ENCODE measurements around the gene UVRAG. TPM values are rescaled to one million over a fixed set of nuclear protein-coding genes. Genes with fewer than 3 reads are reported as not detected.

The UVRAG gene
- total and polyA plus RNA-seq, 2 of the 13 experiments (the other 11 are each of a cell fraction or from before 2014, with no cell fraction given), result 9.7 to 17.3 TPM

DNA sequence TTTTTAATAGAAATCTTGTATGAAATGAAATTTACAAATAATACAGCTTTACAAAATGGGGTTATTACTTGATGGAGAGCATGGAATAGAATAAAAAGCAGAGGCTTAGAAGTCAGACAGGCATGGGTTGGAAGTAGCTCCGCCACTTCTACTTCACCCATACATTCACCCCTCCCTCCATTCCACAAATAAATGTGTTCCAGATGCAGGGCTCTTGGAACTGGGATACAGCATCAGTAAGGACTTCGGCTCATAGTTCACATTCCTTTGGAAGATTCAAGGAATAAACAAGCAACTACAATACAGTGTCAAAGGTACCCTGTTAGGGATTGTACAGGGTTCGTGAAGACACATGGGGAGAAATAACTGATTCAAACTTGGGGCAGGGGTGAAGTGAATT is 234.5 kb downstream of the UVRAG start:
- 98% methylated on average over 3 of the region's 3 CpGs for WGBS (ENCODE audit: low lambda C conversion rate)
- FAIRE-seq (no peak), DNase-seq (ENCODE audit: low spot score) (no peak), ATAC-seq (no peak)
- Histone ChIP-seq H2AFZ (ENCODE audit: low read length) (no peak overlapping the region), H3K4me2 (ENCODE audit: low read depth, low read length) (no peak overlapping the region), H3K4me1 (ENCODE audit: insufficient read depth, low read length) (peaks cover 10% of the 10 kb centered on the region), H3K9me3 (ENCODE audit: low read length) (peaks cover 6% of the 10 kb centered on the region), H3K27ac (ENCODE audit: extremely low read length, insufficient read depth, low read length) (no peak overlapping the region), H3K27me3 (ENCODE audit: control insufficient read depth in 1 of 2, insufficient read depth in 2 of 2, low read length in 2 of 2) (no peaks in the 10 kb centered on the region), H3K36me3 (replicated peaks in 1 of 2; ENCODE audit: control insufficient read depth in 1 of 2, insufficient read depth in 2 of 2, low read length in 2 of 2) (peaks cover 0 to 3% of the 10 kb centered on the region in 2 experiments; a peak in 1 of 5 replicates), H4K20me1 (ENCODE audit: insufficient read depth, low read length) (no peaks in the 10 kb centered on the region), H3K79me2 (ENCODE audit: insufficient read depth, low read length) (no peaks in the 10 kb centered on the region), H3K4me3 (replicated peaks in 1 of 3; ENCODE audit: insufficient read depth in 1 of 3, low read depth in 2 of 3, low read length in 3 of 3) (no peak overlapping the region), H3K9ac (ENCODE audit: insufficient read depth, low read depth, low read length) (no peak overlapping the region)
- intact Hi-C loops (cut with micrococcal nuclease; ENCODE audit: unreplicated experiment) (no loop called here), in situ Hi-C loops (cut with HindIII; ENCODE audit: extremely low pct_ligation_motif_present, low pct_unique_long_range_greater_than_20kb) (no loop called here)
- POLR2A ChIA-PET, result no interaction called here
- BruUV-seq (replicated peaks), result no TSS peak
- CTCF ChIA-PET (ENCODE audit: low intra/inter-chr PET ratio, low total read pairs), result no interaction called here
- TF ChIP-seq SMARCC2 (IDR thresholded peaks at IDR 0.05) (no peak), FOXP4 (CRISPR knock-in tag; IDR thresholded peaks at IDR 0.05) (no peak), TOE1 (CRISPR knock-in tag; IDR thresholded peaks at IDR 0.05) (no peak), RELA (CRISPR knock-in tag; IDR thresholded peaks at IDR 0.05) (no peak), ZNF891 (CRISPR knock-in tag; IDR thresholded peaks at IDR 0.05) (no peak), ZBTB40 (IDR thresholded peaks at IDR 0.05) (no peak), ZBTB40 (CRISPR knock-in tag; IDR thresholded peaks at IDR 0.05) (no peak), MEIS1 (CRISPR knock-in tag; IDR thresholded peaks at IDR 0.05; ENCODE audit: borderline replicate concordance) (no peak), THAP9 (CRISPR knock-in tag; IDR thresholded peaks at IDR 0.05; ENCODE audit: borderline replicate concordance) (no peak), ZNF557 (CRISPR knock-in tag; IDR thresholded peaks at IDR 0.05) (no peak), NFE2 (CRISPR knock-in tag; IDR thresholded peaks at IDR 0.05) (no peak), AHR (CRISPR knock-in tag; IDR thresholded peaks at IDR 0.05) (no peak), ZC3H13 (CRISPR knock-in tag; IDR thresholded peaks at IDR 0.05) (no peak)

Measured in HepG2 (cell line).